Measurements from ENCODE around the gene CALR3. TPM values are rescaled to one million over a fixed set of nuclear protein-coding genes. Genes with fewer than 3 reads are reported as not detected.

CALR3 gene
- total and polyA plus RNA-seq, 10 of the 15 experiments (the other 5 are each of a cell fraction or from before 2014, with no cell fraction given) = 0.05 to 0.45 (median 0.12) TPM; not detected in 2

DNA sequence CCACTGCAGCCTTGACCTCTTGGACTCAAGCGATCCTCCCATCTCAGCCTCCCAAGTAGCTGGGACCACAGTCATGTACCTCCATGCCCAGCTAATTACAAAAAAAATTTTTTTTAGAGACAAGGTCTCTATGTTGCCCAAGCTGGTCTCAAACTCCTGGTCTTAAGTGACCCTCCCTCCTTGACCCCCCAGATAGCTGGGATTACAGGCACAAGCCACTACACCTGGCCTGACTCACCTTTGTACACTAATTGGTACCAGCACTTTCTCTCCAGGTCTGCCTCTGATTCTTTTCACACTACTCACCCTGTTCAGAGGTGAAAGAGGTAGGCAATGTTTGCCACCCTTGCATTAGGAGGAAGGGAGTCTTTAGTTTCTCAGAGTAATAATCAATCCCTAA lies 18.7 kb downstream of the CALR3 start:
- Histone ChIP-seq H3K36me3 (ENCODE audit: control insufficient read depth in 2 of 2, insufficient read depth in 2 of 2, low read length in 1 of 2) (no peaks in the 10 kb centered on the region), H3K4me2 (ENCODE audit: control insufficient read depth, insufficient read depth) (no peak overlapping the region), H3K4me1 (ENCODE audit: control insufficient read depth, insufficient read depth, low read length) (no peaks in the 10 kb centered on the region), H3K27me3 (replicated peaks in 1 of 2; ENCODE audit: control insufficient read depth in 2 of 2, insufficient read depth in 2 of 2, low read length in 1 of 2) (no peaks in the 10 kb centered on the region), H3K79me2 (ENCODE audit: control insufficient read depth, insufficient read depth, low read length) (no peaks in the 10 kb centered on the region), H2AFZ (ENCODE audit: control insufficient read depth, low read depth, low read length) (no peak overlapping the region), H3K27ac (ENCODE audit: control insufficient read depth, insufficient read depth) (no peak overlapping the region), H3K4me3 (no peak overlapping the region), H3K9ac (ENCODE audit: control insufficient read depth, insufficient read depth, low read length) (no peak overlapping the region), H4K20me1 (ENCODE audit: control insufficient read depth, insufficient read depth) (no peaks in the 10 kb centered on the region), H3K9me3 (replicated peaks; ENCODE audit: control insufficient read depth, insufficient read depth, low read length) (no peaks in the 10 kb centered on the region; the same call in 2 of the 3 replicates)
- in situ Hi-C loops (cut with MboI) = no loop called here
- POLR2A ChIA-PET = interaction anchor here (0.6 to 1.3 kb wide), 4 partner anchors 19 to 33 kb away, joined by 3 to 8 read pairs (median 4); partner anchors contain the start of genes C19orf44 and CALR3
- no peak for DNase-seq (ENCODE audit: low read depth, low spot score)
- 81% methylated on average over 1 of the region's 1 CpG for WGBS (ENCODE audit: insufficient coverage, insufficient replicate concordance, low lambda C conversion rate, missing lambda C conversion rate)
- CTCF ChIA-PET = no interaction called here
- no peak for ATAC-seq
- intact Hi-C loops (cut with micrococcal nuclease; ENCODE audit: unreplicated experiment) = no loop called here
- BruUV-seq (replicated peaks) = no TSS peak
- SMC1A ChIA-PET (ENCODE audit: uncharacterized antibody, unreplicated experiment) = interaction anchor here (0.6 kb wide), 1 partner anchor 132 kb away, joined by 4 read pairs; no protein-coding TSS in a partner anchor
- RAD21 ChIA-PET (ENCODE audit: unreplicated experiment) = no interaction called here
- FAIRE-seq = no peak
- TF ChIP-seq NBN (IDR thresholded peaks at IDR 0.05) (no peak), SRF (IDR thresholded peaks at IDR 0.05; ENCODE audit: low read depth in 2 of 2, low read length in 2 of 2) (no peak), IRF4 (IDR thresholded peaks at IDR 0.05; ENCODE audit: low read depth, low read length) (no peak), DPF2 (IDR thresholded peaks at IDR 0.05) (no peak), CREB1 (IDR thresholded peaks at IDR 0.05; ENCODE audit: low read depth) (no peak), NR2F1 (conservative IDR thresholded peaks at IDR 0.05) (no peak), ETV6 (conservative IDR thresholded peaks at IDR 0.05 in 1 of 2, IDR thresholded peaks at IDR 0.05 in 1 of 2; ENCODE audit: borderline replicate concordance in 1 of 2, low read depth in 1 of 2) (no peak), RUNX3 (IDR thresholded peaks at IDR 0.05; ENCODE audit: low read length) (no peak), RELA (IDR thresholded peaks at IDR 0.05; ENCODE audit: borderline replicate concordance, partially characterized antibody) (no peak), GABPA (IDR thresholded peaks at IDR 0.05; ENCODE audit: low read depth) (no peak), SMC3 (IDR thresholded peaks at IDR 0.05; ENCODE audit: borderline replicate concordance, low read length) (no peak), NR2C1 (IDR thresholded peaks at IDR 0.05) (no peak), SREBF1 (IDR thresholded peaks at IDR 0.05; ENCODE audit: low read length) (no peak), NKRF (conservative IDR thresholded peaks at IDR 0.05) (no peak), MXI1 (IDR thresholded peaks at IDR 0.05; ENCODE audit: low read depth, low read length) (no peak), CHD4 (IDR thresholded peaks at IDR 0.05) (no peak), CTCF (IDR thresholded peaks at IDR 0.05 in 2 of 3, conservative IDR thresholded peaks at IDR 0.05 in 1 of 3; ENCODE audit: control insufficient read depth in 2 of 3, extremely low read depth in 1 of 3, insufficient read depth in 1 of 3, low read depth in 3 of 3, low read length in 3 of 3) (no peak), TBL1XR1 (IDR thresholded peaks at IDR 0.05; ENCODE audit: low read depth, low read length) (no peak)
- TF ChIP-seq, protein P1, sequence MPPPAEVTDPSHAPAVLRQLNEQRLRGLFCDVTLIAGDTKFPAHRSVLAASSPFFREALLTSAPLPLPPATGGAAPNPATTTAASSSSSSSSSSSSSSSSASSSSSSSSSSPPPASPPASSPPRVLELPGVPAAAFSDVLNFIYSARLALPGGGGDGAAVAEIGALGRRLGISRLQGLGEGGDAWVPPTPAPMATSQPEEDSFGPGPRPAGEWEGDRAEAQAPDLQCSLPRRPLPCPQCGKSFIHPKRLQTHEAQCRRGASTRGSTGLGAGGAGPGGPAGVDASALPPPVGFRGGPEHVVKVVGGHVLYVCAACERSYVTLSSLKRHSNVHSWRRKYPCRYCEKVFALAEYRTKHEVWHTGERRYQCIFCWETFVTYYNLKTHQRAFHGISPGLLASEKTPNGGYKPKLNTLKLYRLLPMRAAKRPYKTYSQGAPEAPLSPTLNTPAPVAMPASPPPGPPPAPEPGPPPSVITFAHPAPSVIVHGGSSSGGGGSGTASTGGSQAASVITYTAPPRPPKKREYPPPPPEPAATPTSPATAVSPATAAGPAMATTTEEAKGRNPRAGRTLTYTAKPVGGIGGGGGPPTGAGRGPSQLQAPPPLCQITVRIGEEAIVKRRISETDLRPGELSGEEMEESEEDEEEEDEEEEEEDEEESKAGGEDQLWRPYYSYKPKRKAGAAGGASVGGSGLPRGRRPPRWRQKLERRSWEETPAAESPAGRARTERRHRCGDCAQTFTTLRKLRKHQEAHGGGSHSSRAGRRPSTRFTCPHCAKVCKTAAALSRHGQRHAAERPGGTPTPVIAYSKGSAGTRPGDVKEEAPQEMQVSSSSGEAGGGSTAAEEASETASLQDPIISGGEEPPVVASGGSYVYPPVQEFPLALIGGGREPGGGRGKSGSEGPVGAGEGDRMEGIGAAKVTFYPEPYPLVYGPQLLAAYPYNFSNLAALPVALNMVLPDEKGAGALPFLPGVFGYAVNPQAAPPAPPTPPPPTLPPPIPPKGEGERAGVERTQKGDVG (CRISPR knock-in tag; IDR thresholded peaks at IDR 0.05) = no peak

Data from GM12878 (cell line).